CD4-positive, alpha-beta T cell treated with Interleukin-6 for 4 hours (primary cell): ENCODE data around the gene NPFF.
"Not testable (repeated sequence)": the region's sequence is repeated elsewhere in the genome, so short reads cannot be mapped to it uniquely, and the experiment has no call there.

Source experiments
- DNase-seq: peaks from one replicate; pipeline ENCODE4 v3.0.0-alpha.2; 2020; ENCODE audit warnings: mixed read lengths

NPFF gene

GRCh38 chr12:53493610-53494391, 13.5 kb downstream of the NPFF start:
- DNase-seq = no peak

- peak; percentile 89 for DNase-seq
Observed at GRCh38 chr12:53492830-53493609, 14.3 kb downstream of the NPFF start.

- no peak for DNase-seq
Observed at GRCh38 chr12:53492188-53492587, 15.1 kb downstream of the NPFF start.

GRCh38 chr12:53489242-53489864, 17.9 kb downstream of the NPFF start:
- DNase-seq = no peak

GRCh38 chr12:53486736-53487487, 20.4 kb downstream of the NPFF start:
- DNase-seq = no peak

GRCh38 chr12:53485955-53486735, 21.1 kb downstream of the NPFF start:
- no peak for DNase-seq

- no peak for DNase-seq
Observed at GRCh38 chr12:53484686-53485575, 22.4 kb downstream of the NPFF start.

- DNase-seq = no peak
Observed at GRCh38 chr12:53483979-53484377, 23.3 kb downstream of the NPFF start.

- no peak for DNase-seq
Observed at GRCh38 chr12:53483225-53483978, 23.9 kb downstream of the NPFF start.

GRCh38 chr12:53482626-53483168, 24.6 kb downstream of the NPFF start:
- DNase-seq = no peak

GRCh38 chr12:53481939-53482586, 25.2 kb downstream of the NPFF start:
- no peak for DNase-seq

GRCh38 chr12:53481458-53481857, 25.8 kb downstream of the NPFF start:
- DNase-seq = not testable (repeated sequence)

GRCh38 chr12:53480491-53481442, 26.5 kb downstream of the NPFF start:
- no peak for DNase-seq

- no peak for DNase-seq
Observed at GRCh38 chr12:53479331-53479730, 28.0 kb downstream of the NPFF start.

GRCh38 chr12:53478865-53479264, 28.4 kb downstream of the NPFF start:
- no peak for DNase-seq

GRCh38 chr12:53476769-53477209, 30.5 kb downstream of the NPFF start:
- DNase-seq = no peak

- DNase-seq = no peak
Observed at GRCh38 chr12:53474819-53475218, 32.5 kb downstream of the NPFF start.

- no peak for DNase-seq
Observed at GRCh38 chr12:53474077-53474476, 33.2 kb downstream of the NPFF start.
